NCI-H526 treated with DMSO at 0.1 percent for 48 hours (cell line): ENCODE results near the gene CAPS.

ENCODE experiments used
- DNase-seq: peaks from one replicate; lab custom pipeline; 2025; lab: John Stamatoyannopoulos, UW

Gene CAPS

GRCh38 chr19:5891938-5892771 is 21.9 kb upstream of the CAPS start:
- no peak for DNase-seq

DNA sequence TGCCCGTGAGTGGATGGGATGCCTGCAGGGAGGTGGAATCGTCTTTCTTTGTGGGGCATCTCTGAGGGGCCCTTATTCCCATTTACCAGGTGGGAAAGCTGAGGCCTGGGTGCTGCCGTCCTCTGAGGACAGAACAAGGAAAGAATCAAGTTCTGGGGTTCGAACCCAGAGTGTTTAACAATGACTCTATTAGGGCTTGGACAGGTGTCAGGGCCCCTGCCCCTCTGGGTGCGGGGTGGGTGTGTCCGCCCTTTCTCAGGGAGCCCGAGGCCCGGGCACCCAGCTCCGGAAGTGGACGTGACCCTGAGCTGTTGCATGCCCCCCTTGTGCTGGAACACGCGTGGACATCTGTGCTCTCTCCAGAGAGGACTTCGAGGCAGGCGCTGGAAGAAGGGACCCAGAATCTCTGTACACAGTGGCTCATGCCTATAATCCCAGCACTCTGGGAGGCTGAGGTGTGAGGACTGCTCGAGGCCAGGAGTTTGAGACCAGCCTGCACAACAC is 21.2 kb upstream of the CAPS start:
- no peak for DNase-seq

DNA sequence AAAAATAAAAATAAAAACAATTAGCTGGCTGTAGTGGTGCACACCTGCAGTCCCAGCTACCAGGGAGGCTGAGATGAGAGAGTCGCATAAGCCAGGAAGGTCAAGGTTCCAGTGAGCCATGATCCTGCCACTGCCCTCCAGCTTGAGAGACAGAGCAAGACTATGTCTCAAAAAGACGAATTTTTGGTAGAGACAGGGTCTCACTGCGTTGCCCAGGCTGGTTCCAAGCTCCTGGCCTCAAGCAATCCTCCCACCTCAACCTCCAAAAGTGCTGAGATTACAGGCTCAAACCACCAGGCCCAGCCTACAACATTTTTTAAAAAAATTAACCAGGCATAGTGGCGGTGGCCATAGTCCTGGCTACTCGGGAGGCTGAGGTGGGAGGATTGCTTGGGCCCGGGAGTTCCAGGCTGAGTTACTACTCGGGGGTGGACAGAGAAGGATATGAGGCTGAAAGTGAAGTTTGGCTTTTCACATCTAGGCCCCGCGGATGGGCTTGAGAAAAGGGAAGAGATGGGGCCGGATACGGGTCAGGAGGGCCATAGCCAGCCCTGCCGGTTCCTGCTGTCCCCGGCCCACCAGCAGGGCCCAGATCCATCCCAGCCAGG is 20.7 kb upstream of the CAPS start:
- DNase-seq, result no peak

DNA sequence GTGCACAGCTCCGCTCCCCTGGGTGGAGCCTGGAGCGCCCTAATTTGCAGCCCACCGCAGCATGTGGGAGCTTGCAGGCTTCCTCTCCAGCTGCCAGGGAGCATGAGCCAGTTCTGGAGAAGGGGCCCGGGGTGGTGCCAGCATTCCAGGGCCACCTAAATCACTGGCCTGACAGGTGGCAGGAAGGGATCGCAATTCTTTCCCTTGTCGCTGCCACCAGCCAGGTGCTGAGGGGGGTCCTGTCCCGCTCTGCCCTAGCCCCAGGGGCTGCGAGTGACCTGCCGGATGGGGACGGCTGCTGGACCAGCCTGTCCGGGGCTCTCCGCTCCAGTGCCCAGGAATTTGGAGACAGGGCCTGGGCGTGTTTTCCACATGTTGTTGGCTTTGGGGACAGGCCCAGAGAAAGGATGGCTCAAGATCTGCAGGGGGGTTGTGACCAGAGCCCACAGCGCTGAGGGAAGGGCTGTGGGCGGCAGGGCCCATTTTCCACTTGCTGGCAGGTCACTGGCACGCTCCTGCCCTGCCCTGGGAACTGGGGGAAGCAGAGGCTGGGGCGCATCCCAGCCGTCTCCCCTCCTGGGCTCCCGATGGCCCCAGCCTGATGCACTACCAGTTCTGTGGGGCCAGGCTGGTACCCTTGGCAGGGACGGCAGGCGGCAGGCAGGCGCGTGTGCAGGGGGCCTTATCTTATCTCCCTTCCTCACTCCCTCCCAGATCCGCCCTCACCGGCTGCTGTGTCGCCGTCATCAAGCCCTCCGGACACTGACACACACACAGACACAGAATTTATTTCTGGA is 19.9 kb upstream of the CAPS start:
- DNase-seq, result no peak

- DNase-seq, result no peak
Measured at GRCh38 chr19:5894704-5895349, 19.2 kb upstream of the CAPS start.

GRCh38 chr19:5895409-5895808 is 18.6 kb upstream of the CAPS start:
- DNase-seq, result no peak

DNA sequence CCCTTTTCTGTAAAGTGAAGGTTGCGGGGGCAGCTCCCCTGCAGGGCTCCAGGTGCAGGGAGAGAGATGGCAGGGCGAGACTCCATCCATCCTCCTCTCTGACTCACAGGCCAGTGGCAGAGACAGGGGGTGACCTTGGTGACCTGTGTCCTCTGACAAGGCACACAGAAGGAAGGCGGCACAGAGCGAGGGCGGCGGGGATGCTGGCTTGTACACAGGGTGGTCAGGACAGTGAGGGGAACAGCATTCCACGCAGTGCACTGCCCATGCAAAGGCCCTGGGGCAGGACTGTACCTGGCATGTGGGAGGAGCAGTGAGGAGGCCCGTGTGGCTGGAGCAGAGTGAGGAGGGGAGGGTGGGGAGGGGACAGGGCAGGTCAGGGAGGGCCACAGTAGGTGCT is 18.2 kb upstream of the CAPS start:
- no peak for DNase-seq

DNA sequence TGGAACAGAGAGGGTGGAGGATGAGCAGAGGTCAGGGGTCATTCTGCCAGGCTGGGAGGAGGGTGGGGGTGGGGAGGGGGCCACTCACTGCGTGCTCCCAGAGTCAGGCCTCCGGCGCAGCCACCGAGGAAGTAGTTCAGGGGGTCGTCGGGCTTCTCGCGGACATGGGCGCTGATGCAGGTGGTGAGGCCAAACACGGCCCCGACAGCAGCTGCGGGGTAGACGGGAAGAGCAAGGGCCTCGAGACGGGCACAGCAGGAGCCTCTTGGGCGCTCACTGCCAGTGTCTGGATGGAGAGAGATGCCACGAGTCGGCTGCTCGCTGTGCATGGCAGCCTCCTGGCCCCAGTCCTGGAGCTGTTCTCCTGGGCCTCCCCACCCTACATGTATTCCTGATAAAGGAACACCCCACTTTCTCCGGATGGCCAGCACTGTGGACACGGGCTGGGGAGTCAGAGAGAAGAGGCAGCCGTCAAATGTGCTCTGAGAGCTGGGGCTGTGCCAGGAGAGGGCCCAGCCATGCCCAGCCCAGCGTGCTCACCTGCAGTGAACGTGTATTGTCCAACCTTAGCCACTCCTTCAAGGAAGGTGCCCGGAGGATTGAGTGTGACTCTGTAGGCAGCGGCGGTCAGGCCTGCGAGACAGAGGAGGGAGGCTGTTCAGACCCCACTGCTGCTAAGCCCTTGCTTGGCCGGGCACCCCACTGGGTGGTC is 17.5 kb upstream of the CAPS start:
- DNase-seq, result no peak

- DNase-seq, result no peak
Measured at GRCh38 chr19:5897189-5897969, 16.7 kb upstream of the CAPS start.

- no peak for DNase-seq
Measured at GRCh38 chr19:5899728-5900526, 14.1 kb upstream of the CAPS start.

DNA sequence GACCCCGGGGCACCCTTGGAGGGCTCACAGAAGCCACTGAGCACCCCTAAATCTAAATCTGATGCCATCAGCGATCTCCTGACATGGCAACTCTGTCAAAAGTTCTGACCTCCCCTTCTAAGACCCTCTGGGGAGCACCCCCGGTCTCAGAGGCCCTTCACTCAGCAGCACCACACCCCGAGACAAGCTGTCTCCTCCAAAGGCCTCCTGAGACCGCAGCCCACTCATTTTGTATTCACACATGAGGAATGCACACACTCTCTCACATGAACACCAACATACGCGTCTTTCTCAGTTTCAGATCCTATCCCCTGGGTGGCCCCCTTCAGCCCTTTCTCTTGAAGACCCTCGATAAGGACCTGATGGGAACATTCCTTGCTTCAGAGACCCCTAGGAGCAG is 13.1 kb upstream of the CAPS start:
- no peak for DNase-seq

DNA sequence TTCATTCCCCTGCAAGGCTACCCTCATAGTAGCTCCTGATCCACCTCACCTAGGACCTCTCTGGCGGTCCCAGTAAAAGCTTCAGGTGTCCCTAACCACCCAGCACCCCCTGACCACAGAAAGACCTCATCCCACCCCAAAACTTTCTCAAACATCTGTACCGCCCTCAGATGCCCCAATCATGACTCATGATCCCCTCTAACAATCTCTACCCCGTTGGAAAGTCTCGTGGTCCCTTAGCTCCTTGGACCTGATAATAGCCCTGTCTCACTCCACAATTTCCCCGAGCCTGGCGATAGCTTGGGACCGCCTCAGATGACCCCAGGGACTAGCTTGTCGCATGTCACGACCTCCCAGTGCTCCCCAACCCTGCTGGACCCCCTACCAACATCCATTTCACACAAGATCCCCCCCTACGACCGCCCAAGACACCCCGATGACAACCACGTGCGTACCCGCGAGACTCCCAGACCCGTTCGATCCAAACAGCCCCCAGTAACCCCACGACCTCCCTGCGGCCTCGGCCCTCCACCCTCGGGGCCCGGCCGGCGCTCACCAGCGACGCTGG is 10.9 kb upstream of the CAPS start:
- DNase-seq, result no peak

DNA sequence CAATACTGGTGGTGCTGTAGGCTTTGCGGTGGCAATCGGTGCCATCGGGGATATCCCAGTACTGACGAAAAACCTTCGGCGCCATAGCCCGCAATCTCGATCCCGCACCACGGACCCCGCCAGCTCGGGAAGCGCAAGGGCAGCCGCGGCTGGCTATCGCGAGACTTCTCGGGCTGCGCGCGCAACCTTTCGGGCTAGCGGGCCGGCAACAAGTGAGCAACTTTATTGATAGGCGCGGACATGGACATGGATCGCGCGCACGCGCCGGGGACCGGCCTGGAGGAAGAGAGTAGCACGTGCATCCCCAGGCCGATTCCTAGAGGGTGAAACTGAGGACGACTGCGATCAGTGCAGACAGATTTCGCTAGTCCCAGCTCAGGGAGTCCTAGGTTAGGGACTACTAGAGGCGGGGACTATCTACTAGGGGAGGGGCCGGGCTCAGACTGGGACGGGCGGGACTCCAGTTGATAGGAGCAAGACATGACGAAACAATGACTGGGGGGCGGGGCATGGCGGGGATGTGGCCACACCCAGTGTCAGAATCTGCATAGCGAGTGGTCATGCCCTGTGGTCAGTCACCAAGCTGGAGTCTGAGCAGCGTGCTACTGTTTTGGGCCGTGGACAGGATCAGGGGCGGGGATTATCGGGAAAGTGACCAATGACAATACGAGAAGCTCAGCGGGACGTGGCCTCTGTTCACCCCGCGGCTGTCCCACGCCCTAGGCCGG is 10.3 kb upstream of the CAPS start, which contains the start of gene NDUFA11:
Gene NDUFA11 (minus strand): TSS at position 167 of the 728 bp plus-strand sequence. CDS start 82 bp downstream, at position 85.
- peak; percentile 94 for DNase-seq

- DNase-seq, result peak; percentile 98
Measured at GRCh38 chr19:5904352-5905113, 9.5 kb upstream of the CAPS start, which contains the start of gene VMAC. Gene VMAC, plus strand, starts transcription at chr19:5904872. Its CDS starts 19 bp downstream, at chr19:5904891.

DNA sequence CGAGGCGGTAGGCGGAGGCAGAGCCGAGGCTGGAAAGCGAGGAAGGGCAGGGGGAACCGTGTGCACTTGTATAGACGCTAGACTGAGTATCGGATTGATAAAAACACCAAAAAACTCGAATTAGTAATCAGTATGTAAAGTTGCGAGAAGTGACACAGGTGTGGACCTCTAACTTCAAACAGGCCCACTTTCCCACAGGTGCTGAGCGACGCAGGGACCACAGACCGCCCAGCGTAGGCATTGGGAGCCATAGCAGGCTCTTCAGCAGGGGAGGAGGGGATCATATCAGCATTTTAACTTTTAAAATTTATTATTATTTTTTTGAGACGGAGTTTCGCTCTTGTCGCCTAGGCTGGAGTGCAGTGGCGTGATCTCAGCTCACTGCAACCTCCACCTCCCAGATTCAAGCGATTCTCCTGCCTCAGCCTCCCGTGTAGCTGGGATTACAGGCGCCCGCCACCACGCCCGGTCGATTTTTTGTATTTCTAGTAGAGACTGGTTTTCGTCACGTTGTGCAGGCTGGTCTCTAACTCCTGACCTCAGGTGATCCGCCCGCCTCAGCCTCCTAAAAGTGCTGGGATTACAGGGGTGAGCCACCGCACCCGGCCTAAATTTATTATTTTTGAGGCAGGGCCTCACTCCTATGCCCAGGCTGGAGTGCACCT is 8.8 kb upstream of the CAPS start:
- no peak for DNase-seq

DNA sequence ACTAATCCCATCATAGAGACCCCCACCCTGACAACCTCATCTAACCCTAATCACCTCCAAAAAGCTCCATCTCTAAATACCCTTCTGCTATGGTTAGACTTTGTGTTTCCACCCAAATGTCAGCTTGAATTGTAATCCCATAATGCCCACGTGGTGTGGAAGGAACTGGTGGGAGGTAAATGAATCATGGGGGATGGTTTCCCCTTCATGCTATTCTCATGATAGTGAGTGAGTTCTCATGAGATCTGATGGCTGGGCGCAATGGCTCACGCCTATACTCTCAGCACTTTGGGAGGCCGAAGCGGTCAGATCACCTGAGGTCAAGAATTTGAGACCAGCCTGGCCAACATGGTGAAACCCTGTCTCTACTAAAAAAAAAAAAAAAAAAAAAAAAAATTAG is 6.8 kb upstream of the CAPS start:
- no peak for DNase-seq

- no peak for DNase-seq
Measured at GRCh38 chr19:5908773-5909442, 5.1 kb upstream of the CAPS start.
